GM12892 (cell line): ENCODE measurements around the gene SNX14.

Source experiments
- POLR2A ChIP-seq: IDR thresholded peaks from 2 replicates; pipeline ENCODE4 v1.6.1; 2011; ENCODE audit warnings: low read depth, low read length, control low read depth
- POLR2AphosphoS5 ChIP-seq: IDR thresholded peaks from 2 replicates; pipeline ENCODE4 v1.6.1; 2011; ENCODE audit warnings: low read depth, low read length, control low read depth

- no peak for TF ChIP-seq POLR2A
- TF ChIP-seq POLR2AphosphoS5, result no peak
Observed at GRCh38 chr6:85516168-85516567, 77.5 kb downstream of the SNX14 start.
